Measurements from ENCODE around the gene LRG1.
A peak's percentile ranks its signal among the peaks of the same experiment; 100 is the strongest.

The LRG1 gene

GRCh38 chr19:4575267-4576015 lies 35.6 kb upstream of the LRG1 start:
- DNase-seq = peak in 1 of 2 donors; percentile 22

- DNase-seq = no peak
These were observed 33.8 kb upstream of the LRG1 start for GRCh38 chr19:4573682-4574081.

GRCh38 chr19:4571305-4571917 lies 31.6 kb upstream of the LRG1 start:
- DNase-seq = no peak

- DNase-seq = no peak
These were observed 31.1 kb upstream of the LRG1 start for GRCh38 chr19:4570916-4571304.

GRCh38 chr19:4570402-4570801 lies 30.6 kb upstream of the LRG1 start:
- no peak for DNase-seq

GRCh38 chr19:4568886-4569285 lies 29.1 kb upstream of the LRG1 start:
- DNase-seq = peak in 1 of 2 donors; percentile 25

GRCh38 chr19:4567584-4568071 lies 27.8 kb upstream of the LRG1 start:
- DNase-seq = peak; percentile 58 to 62

- no peak for DNase-seq
These were observed 26.7 kb upstream of the LRG1 start for GRCh38 chr19:4566402-4567051.

- peak; percentile 22 to 76 for DNase-seq
These were observed 23.7 kb upstream of the LRG1 start for GRCh38 chr19:4563562-4563961.

- peak in 1 of 2 donors; percentile 76 for DNase-seq
These were observed 22.2 kb upstream of the LRG1 start for GRCh38 chr19:4562085-4562484.

- DNase-seq = peak in 1 of 2 donors; percentile 67
These were observed 19.7 kb upstream of the LRG1 start, which contains the start of gene SEMA6B for GRCh38 chr19:4559569-4559968. TSS of gene SEMA6B (minus strand) at chr19:4559684. CDS start at chr19:4558457, 1,227 bp downstream.

- no peak for DNase-seq
These were observed 18.4 kb upstream of the LRG1 start for GRCh38 chr19:4557971-4558941.

- no peak for DNase-seq
These were observed 17.5 kb upstream of the LRG1 start for GRCh38 chr19:4557144-4557970.

- DNase-seq = no peak
These were observed 16.8 kb upstream of the LRG1 start for GRCh38 chr19:4556597-4557127.

- DNase-seq = no peak
These were observed 16.1 kb upstream of the LRG1 start for GRCh38 chr19:4555657-4556561.

- no peak for DNase-seq
These were observed 14.9 kb upstream of the LRG1 start for GRCh38 chr19:4554717-4555116.

- no peak for DNase-seq
These were observed 13.9 kb upstream of the LRG1 start for GRCh38 chr19:4553775-4554174.

- no peak for DNase-seq
These were observed 13.4 kb upstream of the LRG1 start for GRCh38 chr19:4553092-4553695.

GRCh38 chr19:4552525-4552819 lies 12.6 kb upstream of the LRG1 start:
- no peak for DNase-seq

GRCh38 chr19:4550479-4551050 lies 10.7 kb upstream of the LRG1 start:
- DNase-seq = no peak
